BJ (cell line): Measurements from ENCODE around the gene R3HDML. TPM values are rescaled to one million over a fixed set of nuclear protein-coding genes. Genes with fewer than 3 reads are reported as not detected.

Experiments used
- CTCF ChIA-PET: fragments of 350-600 bp; formaldehyde crosslinking; extraction: SDS; loops from one replicate; lab custom pipeline; 2021; ENCODE audit warnings: antibody characterized with exemption, inconsistent platforms; lab: Yijun Ruan, JAX
- POLR2A ChIA-PET: fragments of 300-600 bp; sonication (Branson Sonifier 250); formaldehyde crosslinking; extraction: SDS; loops from one replicate; lab custom pipeline; 2021; ENCODE audit warnings: antibody characterized with exemption; lab: Charles Lee
- DNase-seq: peaks from one replicate; pipeline ENCODE4 v3.0.0-alpha.2; 2011; ENCODE audit warnings: low read depth
- H3K27me3 ChIP-seq: 2 replicates; pipeline ENCODE4 v1.6.0; 2011; ENCODE audit warnings: low read length; ENCODE audit not compliant: control insufficient read depth, insufficient read depth
- H3K36me3 ChIP-seq: 2 replicates; pipeline ENCODE4 v1.5.1; 2011; ENCODE audit warnings: low read length; ENCODE audit not compliant: control insufficient read depth, insufficient read depth
- H3K4me3 ChIP-seq: 2 replicates; pipeline ENCODE4 v1.5.1; 2011; ENCODE audit warnings: low read depth, mild to moderate bottlenecking, control low read depth, low read length
- CTCF ChIP-seq: IDR thresholded peaks from 2 replicates; pipeline ENCODE4 v1.5.1; 2011; ENCODE audit warnings: low read depth, mild to moderate bottlenecking, control low read depth, inconsistent platforms, low read length, moderate library complexity; ENCODE audit not compliant: insufficient read depth
- polyA plus RNA-seq: library from polyadenylated mRNA; depleted of rRNA; stranded (reverse); fragments of >200 nt; gene quantifications from 2 replicates; pipeline ENCODE4 v1.2.3, GENCODE V29; 2011

The R3HDML gene
- polyA plus RNA-seq, 1 experiment = not detected

GRCh38 chr20:44361021-44361420 lies 24.2 kb downstream of the R3HDML start:
- H3K36me3 ChIP-seq = no peaks in the 10 kb centered on the region
- no peak for TF ChIP-seq CTCF
- CTCF ChIA-PET = interaction anchor here (0.6 to 1.5 kb wide), 2 partner anchors 23 to 33 kb away, joined by 3 read pairs; no protein-coding TSS in a partner anchor
- POLR2A ChIA-PET = no interaction called here
- H3K27me3 ChIP-seq = peaks cover 9% of the 10 kb centered on the region
- DNase-seq = no peak
- H3K4me3 ChIP-seq = no peak overlapping the region

GRCh38 chr20:44362466-44362940 lies 25.7 kb downstream of the R3HDML start:
- TF ChIP-seq CTCF = no peak
- ChIA-PET CTCF (interaction anchor here (0.7 kb wide), 1 partner anchor 12 kb away, joined by 3 read pairs; no protein-coding TSS in a partner anchor), POLR2A (no interaction called here)
- DNase-seq = no peak
- no peaks in the 10 kb centered on the region for H3K36me3 ChIP-seq
- H3K27me3 ChIP-seq = peaks cover 4% of the 10 kb centered on the region
- H3K4me3 ChIP-seq = no peak overlapping the region

DNA sequence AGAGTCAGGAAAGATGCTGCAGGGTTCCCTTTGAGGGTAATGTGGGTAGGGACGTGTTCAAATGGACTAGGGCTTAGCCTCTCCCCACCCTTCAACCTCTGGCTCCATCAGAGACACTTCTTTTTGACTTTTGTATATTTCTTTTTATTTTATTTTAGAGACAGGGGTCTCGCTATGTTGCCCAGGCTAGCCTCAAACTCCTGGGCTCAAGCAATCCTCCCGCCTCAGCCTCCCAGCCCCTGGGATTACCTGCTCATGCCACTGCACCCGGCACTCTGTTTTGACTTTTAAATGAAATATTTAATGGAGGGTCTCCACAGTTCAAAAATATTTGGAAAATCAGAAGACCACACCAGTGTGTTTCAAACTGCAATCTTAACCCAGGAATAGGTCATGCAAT lies 27.2 kb downstream of the R3HDML start:
- TF ChIP-seq CTCF = no peak
- no peak for DNase-seq
- Histone ChIP-seq H3K36me3 (no peaks in the 10 kb centered on the region), H3K4me3 (no peak overlapping the region), H3K27me3 (peaks cover 2% of the 10 kb centered on the region; the same call in 1 of the 2 replicates)
- CTCF ChIA-PET = interaction anchor here (0.6 to 1.9 kb wide), 2 partner anchors 21 to 69 kb away, joined by 5 to 8 read pairs; no protein-coding TSS in a partner anchor
- POLR2A ChIA-PET = no interaction called here

- CTCF ChIA-PET = interaction anchor here (1.9 kb wide), 1 partner anchor 20 kb away, joined by 8 read pairs; no protein-coding TSS in a partner anchor
- TF ChIP-seq CTCF = no peak
These were observed 27.9 kb downstream of the R3HDML start for GRCh38 chr20:44364780-44365179.

DNA sequence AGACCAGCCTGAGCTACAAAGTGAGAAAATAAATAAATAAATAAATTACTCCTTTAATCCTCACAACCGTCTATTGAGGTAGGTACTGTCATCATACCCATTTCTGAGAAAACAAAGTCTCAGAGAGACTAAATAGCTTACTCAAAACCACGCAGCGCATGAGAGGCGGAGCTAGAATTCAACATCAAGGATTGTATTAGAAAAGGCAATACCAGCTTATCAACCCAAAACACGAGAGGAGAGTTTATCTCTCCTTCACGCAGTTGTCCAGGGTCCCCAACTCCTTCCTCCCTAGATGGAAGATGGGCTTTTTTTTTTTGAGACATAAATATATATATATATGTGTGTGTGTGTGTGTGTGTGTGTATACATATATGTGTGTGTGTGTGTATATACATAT lies 30.9 kb downstream of the R3HDML start:
- no peaks in the 10 kb centered on the region for H3K36me3 ChIP-seq
- POLR2A ChIA-PET = no interaction called here
- CTCF ChIA-PET = interaction anchor here (0.6 to 1.5 kb wide), 3 partner anchors 16 to 152 kb away, joined by 3 to 5 read pairs (median 3); no protein-coding TSS in a partner anchor
- no peak for DNase-seq
- TF ChIP-seq CTCF = no peak
- no peaks in the 10 kb centered on the region for H3K27me3 ChIP-seq
- no peak overlapping the region for H3K4me3 ChIP-seq

More at GRCh38 chr20:44364780-44365179, 27.9 kb downstream of the R3HDML start:
- DNase-seq = no peak
- peaks cover 2% of the 10 kb centered on the region; the same call in 1 of the 2 replicates for H3K27me3 ChIP-seq
- H3K4me3 ChIP-seq = no peak overlapping the region
- no peaks in the 10 kb centered on the region for H3K36me3 ChIP-seq
- POLR2A ChIA-PET = no interaction called here
